NCI-H2227 treated with DMSO at 0.1 percent for 48 hours (cell line): ENCODE data around the gene C13orf46.

Experiments used
- DNase-seq: peaks from one replicate; lab custom pipeline; 2025; lab: John Stamatoyannopoulos, UW

C13orf46 gene

DNA sequence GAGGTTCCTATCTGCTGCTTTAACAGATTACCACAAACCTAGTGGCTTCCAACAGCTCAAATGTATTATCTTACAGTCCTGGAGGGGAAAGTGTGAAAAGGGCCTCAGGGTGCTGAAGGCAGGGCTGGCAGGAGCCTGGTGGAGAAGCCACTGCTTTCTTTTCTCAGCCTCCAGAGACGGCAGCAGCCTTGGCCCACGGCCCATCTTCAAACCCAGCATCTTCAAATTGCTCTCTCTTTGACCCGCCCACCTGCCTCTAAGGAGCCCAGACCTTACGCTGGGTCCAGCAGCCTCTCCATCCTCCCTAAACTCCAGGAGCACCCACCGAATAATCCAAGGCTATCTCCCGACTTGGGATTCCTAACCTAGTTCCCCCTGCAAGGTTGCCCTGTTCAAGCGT is 35.6 kb downstream of the C13orf46 start:
- no peak for DNase-seq

GRCh38 chr13:113937527-113938180 is 36.2 kb downstream of the C13orf46 start:
- DNase-seq: no peak

GRCh38 chr13:113937073-113937472 is 36.8 kb downstream of the C13orf46 start:
- DNase-seq: no peak

DNA sequence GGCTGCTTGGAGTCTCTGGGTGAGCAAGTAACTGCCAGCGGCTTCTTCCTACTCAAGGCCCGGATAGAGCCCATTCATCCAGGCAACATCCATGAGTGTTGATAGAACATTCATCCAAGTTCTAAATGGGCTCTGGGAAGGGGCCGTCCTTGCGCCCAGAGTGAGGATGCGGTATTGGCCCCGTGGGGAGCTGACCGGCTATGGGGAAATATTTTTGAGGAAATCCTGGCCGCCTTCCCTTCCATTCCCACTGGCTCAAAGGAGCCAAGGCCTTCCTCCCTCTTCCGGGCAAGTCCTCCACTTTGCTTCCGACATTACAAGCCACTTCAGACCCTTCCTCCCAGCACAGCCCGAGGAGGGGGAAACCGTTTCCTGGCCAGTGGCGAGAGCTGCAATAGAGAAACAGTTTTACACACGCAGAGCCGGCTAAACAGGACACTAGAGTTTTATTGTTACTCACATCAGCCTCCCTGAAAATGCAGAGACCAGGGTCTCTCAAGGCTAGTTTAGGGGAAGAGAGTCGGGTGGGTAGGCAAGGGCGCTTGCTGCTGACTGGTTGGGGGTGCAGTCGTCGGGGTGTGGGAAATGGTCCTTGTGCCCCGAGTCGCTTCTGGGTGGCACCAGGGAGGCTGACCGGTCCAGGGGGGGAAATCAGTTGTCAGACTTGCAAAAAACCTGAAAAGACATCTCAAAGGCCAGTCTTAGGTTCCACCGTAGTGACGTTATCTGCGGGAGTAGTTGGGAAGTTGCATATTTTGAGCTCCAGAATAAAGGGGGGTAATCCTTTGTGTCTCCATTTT is 37.5 kb downstream of the C13orf46 start:
- DNase-seq: no peak

DNA sequence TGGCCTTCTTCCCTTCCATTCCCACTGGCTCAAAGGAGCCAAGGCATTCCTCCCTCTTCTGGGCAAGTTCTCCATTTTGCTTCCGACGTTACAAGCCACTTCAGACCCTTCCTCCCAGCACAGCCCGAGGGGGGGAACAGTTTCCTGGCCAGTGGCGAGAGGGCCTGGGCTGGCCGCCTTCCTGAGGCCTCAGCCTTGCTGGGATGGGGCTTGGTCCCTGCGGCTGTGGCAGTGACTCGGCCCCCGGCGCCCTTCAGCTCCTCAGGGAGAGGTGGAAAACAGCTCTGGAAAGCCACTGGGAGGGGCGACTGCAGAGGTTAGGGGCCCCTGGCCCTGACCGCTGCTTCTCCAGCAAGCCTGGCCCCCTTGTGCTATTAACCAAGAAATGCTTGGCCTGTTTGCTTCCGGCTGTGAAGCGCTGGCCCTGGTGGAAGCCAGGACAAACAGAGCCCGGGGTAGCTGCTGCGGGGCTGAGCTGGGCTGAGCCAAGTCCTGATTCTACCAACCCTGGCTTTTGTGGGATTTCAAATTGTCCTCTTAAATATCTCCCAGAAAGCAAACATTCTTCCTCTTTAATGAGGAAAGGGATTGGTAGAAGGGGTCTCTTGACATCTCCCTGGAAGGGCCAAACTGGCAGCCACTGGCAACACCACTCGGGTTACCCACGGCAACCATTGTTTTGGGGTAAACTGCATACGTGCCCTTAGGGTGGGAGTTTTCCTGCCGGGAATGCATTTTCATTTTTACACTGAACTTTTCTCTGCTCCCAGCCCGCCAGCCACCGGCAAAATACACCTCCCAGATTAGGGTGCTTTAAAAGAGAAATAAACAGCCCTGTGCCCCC is 38.7 kb downstream of the C13orf46 start:
- DNase-seq: no peak

GRCh38 chr13:113934576-113934975 is 39.3 kb downstream of the C13orf46 start:
- DNase-seq: no peak

- DNase-seq: no peak
Observed at GRCh38 chr13:113933901-113934300, 40.0 kb downstream of the C13orf46 start.

- no peak for DNase-seq
Observed at GRCh38 chr13:113931841-113932459, 41.9 kb downstream of the C13orf46 start.

DNA sequence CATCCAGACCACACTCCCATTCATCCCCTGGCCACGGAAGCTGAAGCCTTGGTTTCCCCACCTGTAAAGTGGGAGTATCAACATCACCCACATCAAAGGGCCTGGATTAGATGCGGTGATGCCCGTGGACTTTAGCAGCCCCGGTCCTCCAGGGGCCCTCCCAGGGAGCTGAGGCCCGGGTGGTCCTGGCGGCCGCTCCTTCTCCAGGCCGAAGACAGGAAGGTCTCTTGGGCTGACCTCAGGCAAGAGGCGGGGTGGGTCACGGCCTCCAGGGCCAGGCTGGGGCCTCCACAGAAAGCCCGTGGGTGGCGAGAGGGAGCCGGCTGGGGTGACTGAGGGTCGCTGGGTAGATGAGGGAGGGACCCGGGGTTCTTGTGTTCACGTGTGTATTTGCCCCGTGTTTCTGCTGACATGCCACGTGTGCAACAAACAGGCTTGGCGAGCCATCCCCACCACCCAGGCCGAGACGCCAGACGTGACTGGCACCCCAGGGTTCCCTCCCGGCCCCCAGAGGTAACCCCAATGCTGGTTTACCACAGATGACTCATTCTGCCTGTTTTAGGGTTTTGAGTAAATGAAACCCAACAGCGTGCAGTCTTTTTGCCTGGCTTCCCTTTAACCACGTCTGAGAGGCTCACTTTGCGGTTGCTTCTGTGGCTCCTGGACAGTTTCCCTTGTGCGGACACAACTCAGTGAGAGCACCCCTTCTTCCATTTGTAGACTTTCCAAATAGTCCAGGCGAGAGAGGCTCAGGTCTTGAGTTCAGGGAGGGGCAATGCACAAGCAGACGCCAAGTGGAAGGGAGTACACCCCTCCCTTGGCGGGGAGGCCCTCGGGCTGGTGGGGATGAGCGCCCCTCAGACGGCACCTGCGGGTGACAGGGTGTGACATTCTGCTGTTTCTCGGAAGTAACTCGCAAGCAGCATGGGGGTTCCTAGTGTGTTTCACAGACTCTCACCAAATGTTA is 42.9 kb downstream of the C13orf46 start:
- no peak for DNase-seq

DNA sequence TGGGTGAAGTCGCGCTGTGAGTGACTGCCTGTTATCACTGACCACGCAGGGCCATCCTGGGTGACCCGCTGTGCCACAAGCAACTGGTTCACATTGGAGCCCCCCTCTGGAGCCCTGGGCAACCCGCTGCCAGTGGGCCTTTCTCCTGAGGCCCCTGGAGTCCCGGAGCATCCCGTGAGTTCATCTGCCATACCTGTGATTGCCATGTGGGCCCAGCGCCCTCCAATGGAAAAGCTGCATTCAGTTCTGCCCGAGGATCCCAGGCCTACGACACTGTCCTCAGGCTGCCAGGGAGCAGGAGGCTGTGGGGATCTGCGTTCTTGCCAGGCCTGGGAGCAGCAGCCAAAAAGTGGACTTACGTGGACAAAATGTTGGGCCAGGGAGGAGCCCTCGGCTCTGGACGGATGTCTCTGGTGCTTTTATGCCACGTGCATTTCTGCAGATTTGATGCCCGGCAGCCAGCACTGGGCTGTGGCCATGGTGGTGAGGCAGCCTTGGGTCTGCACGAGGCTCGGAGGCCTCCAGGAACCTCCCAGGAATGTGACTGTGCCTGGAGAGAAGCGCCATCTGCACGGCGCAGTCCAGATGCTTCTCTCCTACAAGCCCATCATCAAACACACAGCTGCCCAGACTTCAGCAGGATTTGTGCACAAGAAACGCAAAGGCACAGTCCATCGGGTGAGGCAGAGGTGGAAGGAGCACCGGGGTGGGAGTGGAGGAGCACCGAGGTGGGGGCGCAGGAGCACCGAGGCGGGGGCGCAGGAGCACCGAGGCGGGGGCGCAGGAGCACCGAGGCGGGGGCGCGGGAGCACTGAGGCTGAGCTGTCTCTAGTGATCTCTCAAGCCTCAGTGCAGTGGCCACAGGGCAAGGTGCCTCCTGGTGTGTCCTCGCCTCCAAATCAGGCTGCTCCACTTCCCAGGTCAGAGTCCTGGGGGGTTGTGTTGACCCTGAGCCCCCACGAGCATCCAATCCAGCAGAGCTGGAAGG is 44.0 kb downstream of the C13orf46 start:
- no peak for DNase-seq

DNA sequence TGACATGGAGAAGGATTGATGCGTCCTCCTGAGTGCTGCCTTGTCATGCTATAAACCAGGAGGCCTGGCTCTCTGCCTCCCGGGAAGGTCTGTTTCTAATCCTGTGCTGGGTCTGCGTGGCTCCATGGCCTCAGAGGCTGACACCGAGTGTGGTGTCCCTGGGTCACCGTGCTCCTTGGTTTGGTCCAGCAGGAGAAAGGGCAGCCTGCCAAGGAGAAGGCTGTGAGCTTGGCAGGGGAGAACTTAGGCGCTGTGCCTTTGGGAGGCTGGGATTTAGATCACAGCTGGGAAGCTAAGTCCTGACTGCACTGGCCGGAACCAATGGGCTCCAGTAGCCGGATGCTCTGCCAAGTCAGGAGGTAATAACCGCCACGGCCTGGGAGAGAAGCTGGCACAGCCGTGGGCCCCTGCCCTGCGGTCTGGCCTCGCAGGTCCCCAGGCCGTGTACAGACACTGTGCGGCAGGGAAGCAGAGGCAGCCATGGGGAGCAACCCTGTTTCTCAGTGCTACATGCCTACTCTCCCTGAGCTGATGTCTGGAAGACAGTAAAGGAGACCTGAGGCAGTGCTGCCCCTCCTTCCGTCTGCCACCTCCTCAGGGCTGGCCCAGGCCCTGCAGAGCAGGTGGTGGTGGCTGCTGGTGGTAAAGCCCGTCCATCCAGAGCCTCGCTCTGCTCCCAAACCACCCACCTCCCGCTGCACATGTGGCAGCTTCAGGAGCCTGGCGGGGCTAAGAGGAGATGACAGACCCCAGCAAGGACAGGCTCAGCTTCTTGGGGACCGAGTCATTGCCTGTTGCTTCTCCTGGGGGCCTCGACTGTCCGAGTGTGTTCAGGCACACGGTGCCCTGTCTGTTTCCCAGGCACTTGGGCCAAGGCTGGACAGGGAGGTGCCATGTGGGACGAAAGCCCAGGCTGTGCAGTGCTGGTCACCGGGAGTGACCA is 44.9 kb downstream of the C13orf46 start:
- no peak for DNase-seq

DNA sequence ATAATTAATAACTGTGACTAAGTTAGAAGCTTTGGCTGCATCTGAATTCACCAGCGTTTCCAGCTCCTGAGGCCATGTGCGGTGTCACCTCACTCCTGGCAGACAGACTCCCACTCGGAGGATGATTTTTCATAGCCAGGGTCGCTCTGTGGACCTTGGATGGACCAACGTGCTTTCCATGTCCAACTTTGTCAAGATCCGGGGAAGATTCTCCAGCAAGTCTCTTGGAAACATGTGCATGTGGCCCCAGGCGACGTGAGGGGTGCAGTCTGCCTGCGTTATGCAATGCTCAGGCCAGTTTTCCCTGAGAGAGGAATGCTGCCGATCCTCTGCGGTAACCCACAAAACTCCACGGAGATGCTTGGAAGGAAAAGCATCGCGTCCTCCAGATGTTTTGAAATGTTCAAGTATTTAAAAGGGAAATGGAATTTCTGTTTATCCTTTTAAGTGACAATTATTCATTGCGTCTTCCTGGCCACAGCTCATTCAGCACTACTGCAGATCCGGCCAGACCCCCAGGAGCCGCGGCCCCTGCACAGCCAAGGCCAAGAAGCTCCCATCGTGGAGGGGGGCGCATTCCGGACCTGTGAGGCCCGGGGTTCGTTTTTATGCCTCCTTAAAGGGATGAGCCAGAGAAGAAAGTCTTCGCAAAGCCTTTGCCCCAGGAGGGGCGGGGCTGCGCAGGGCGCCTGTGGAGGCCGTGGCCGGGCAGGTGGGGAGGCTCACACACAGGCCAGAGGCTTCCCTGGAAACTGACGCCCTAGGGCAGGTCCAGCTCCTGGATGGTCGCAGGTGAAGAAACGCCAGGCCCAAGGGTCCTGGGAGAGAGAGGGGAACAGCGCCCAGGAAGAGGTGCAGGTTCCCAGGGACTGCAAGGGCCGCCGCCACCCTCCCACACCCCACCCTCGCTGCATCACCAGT is 46.0 kb downstream of the C13orf46 start:
- DNase-seq: no peak

- DNase-seq: no peak
Observed at GRCh38 chr13:113926951-113927660, 46.8 kb downstream of the C13orf46 start.

GRCh38 chr13:113926301-113926761 is 47.5 kb downstream of the C13orf46 start:
- no peak for DNase-seq

GRCh38 chr13:113924184-113924901 is 49.5 kb downstream of the C13orf46 start:
- DNase-seq: no peak
